ENCODE results near the gene CACNA1H. TPM values are rescaled to one million over a fixed set of nuclear protein-coding genes. Genes with fewer than 3 reads are reported as not detected.
A peak's percentile ranks its signal among the peaks of the same experiment; 100 is the strongest.

Gene CACNA1H
- total RNA-seq, 1 donor from 2014 or later, result 2.5 TPM

DNA sequence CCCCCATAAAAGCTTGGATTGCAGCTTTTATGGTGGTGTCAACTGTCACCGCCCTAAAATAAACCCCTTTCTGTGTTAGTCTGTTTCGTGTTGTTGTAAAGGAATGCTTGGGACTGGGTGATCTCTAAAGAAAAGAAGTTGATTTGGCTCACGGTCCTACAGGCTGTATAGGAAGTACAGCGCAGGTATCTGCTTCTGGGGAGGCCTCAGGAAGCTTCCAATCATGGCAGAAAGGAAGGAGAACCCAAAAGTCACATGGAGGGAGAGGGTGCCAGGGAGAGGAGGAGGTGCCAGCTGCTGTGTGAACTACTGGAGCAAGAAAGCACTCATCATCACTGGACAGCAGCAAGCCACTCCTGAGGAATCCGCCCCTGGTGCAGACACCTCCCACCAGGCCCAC is 5.9 kb upstream of the CACNA1H start:
- TF ChIP-seq, protein P1, sequence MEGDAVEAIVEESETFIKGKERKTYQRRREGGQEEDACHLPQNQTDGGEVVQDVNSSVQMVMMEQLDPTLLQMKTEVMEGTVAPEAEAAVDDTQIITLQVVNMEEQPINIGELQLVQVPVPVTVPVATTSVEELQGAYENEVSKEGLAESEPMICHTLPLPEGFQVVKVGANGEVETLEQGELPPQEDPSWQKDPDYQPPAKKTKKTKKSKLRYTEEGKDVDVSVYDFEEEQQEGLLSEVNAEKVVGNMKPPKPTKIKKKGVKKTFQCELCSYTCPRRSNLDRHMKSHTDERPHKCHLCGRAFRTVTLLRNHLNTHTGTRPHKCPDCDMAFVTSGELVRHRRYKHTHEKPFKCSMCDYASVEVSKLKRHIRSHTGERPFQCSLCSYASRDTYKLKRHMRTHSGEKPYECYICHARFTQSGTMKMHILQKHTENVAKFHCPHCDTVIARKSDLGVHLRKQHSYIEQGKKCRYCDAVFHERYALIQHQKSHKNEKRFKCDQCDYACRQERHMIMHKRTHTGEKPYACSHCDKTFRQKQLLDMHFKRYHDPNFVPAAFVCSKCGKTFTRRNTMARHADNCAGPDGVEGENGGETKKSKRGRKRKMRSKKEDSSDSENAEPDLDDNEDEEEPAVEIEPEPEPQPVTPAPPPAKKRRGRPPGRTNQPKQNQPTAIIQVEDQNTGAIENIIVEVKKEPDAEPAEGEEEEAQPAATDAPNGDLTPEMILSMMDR (IDR thresholded peaks at IDR 0.05; ENCODE audit: borderline replicate concordance), result no peak
- H3K36me3 ChIP-seq, result no peaks in the 10 kb centered on the region
- H3K4me3 ChIP-seq, result no peak overlapping the region
- DNase-seq, result no peak
- H3K27me3 ChIP-seq (ENCODE audit: low read depth), result peaks cover 93% of the 10 kb centered on the region
- no peak overlapping the region for H3K27ac ChIP-seq (replicated peaks)
- peaks cover 8% of the 10 kb centered on the region for H3K9me3 ChIP-seq (replicated peaks)
- intact Hi-C loops (cut with micrococcal nuclease), result no loop called here
- no peaks in the 10 kb centered on the region for H3K4me1 ChIP-seq

DNA sequence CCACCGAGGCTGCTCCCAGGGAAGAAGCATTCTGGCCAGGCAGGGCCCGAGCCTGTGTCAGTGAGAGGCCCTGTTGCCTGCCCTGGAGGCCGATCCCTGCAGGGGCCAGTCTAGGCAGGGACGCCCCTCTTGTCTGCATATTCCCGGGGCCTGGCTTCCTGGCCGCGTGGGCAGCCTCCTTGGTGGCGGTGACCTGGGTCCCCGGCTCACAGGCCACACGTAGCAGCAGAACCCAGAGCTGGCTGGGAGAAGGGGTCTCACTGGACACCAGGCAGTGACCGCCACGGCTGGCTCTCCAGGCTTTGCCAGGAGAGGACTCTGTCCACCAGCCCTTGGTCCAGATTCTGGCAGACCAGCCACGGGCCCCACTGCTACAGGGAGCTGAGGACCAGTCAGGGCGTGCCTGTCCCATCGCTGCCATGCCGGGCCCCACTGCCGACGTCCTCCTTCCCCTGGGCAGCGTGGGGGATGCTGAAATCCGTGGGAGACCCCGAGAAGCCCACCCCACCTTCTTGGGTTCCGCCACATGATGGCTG is 3.7 kb upstream of the CACNA1H start:
- H3K27ac ChIP-seq (replicated peaks), result no peak overlapping the region
- H3K36me3 ChIP-seq, result no peaks in the 10 kb centered on the region
- intact Hi-C loops (cut with micrococcal nuclease), result no loop called here
- peaks cover 16% of the 10 kb centered on the region for H3K4me1 ChIP-seq
- H3K4me3 ChIP-seq, result no peak overlapping the region
- H3K9me3 ChIP-seq (replicated peaks), result peaks cover 8% of the 10 kb centered on the region
- H3K27me3 ChIP-seq (ENCODE audit: low read depth), result peaks cover 89% of the 10 kb centered on the region
- TF ChIP-seq, protein P1 (IDR thresholded peaks at IDR 0.05; ENCODE audit: borderline replicate concordance), result no peak
- DNase-seq, result no peak

DNA sequence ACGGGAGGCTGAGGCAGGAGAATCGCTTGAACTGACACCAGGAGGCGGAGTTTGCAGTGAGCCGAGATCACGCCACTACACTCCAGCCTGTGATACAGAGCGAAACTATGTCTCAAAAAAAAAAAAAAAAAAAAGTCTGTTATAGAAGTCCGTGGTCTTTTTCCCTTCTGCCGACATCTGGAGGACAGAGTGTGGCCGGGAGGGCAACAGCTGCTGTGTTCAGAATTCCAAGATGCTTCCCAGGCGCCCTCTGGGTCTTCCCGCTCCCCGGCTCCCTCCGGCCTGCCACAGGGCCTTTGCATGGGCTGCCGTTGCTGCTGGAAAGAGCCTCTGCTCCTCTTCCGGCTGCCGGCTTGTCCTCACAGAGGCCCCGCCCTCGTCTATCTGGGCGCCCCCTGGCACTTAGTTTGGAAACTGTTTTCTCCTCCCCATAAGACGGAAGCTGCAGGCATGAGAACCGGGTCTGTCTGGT is 2.4 kb upstream of the CACNA1H start:
- H3K27me3 ChIP-seq (ENCODE audit: low read depth), result peaks cover 89% of the 10 kb centered on the region
- no peaks in the 10 kb centered on the region for H3K36me3 ChIP-seq
- no peak overlapping the region for H3K27ac ChIP-seq (replicated peaks)
- intact Hi-C loops (cut with micrococcal nuclease), result no loop called here
- no peak overlapping the region for H3K4me3 ChIP-seq
- no peak for DNase-seq
- H3K9me3 ChIP-seq (replicated peaks), result peaks cover 8% of the 10 kb centered on the region
- H3K4me1 ChIP-seq, result peaks cover 26% of the 10 kb centered on the region
- TF ChIP-seq, protein P1 (IDR thresholded peaks at IDR 0.05; ENCODE audit: borderline replicate concordance), result no peak

DNA sequence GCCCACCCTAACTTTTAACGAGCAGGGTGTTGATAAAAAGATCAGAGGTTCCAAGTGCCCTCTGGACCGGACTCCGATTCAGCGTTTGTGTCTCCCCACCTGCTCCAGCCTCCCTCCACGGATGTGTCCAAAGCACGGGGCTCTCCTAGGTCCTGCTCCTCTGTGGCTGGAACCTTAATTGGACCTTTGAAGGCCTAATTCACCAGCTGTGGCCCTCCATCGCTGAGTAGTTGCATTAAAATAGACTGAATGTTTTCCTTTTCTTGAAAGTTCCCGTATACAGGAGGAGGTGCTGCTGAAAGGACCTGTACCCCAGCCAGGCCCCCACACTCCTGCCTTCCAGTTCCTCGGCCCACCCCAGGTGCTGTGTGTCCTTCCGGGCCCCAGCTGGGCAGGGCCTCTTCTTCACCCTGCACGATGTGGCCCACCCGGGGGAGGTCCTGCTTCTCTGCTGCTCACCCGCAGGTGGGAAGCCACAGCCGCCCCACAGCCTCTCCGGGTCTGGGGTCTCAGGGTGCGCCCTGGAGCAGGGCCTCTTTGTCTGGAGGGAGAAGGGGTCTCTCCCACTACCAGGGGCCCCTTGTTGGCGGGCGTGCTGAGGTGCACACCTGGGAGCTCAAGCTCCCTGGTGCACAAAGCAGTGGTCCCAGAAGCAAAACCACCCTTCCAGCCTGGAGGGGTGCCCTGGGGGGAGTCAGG is 1.3 kb upstream of the CACNA1H start:
- no peak overlapping the region for H3K4me3 ChIP-seq
- DNase-seq, result no peak
- H3K36me3 ChIP-seq, result no peaks in the 10 kb centered on the region
- H3K4me1 ChIP-seq, result peaks cover 26% of the 10 kb centered on the region
- TF ChIP-seq, protein P1 (IDR thresholded peaks at IDR 0.05; ENCODE audit: borderline replicate concordance), result no peak
- H3K27me3 ChIP-seq (ENCODE audit: low read depth), result peaks cover 89% of the 10 kb centered on the region
- H3K27ac ChIP-seq (replicated peaks), result no peak overlapping the region
- intact Hi-C loops (cut with micrococcal nuclease), result no loop called here
- H3K9me3 ChIP-seq (replicated peaks), result peaks cover 8% of the 10 kb centered on the region

DNA sequence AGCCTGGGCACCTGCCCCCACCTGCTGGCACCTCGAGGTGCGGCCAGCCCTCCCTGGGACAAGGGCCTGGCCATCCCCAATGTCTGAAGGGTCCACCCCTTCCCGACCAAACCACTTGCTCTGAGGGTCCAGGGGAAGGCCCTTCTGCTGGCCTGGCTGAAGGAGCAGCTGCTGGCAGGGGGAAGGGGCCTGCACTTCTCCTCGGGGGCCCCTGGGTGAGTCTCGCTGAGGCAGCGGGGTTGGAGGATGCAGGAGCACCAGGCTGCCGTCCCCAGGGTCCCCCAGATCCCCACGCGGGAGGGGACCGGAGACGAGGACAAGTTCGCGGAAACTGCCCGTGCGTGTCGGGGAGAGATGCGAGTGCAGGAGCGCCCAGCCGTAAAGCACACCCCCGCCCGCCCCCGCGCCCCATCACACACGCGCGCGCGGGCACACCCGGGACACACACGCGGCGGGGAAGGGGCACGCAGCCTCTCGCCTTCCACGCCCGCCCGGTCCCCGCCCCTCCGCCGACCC is 725 bp upstream of the CACNA1H start:
- H3K27ac ChIP-seq (replicated peaks), result no peak overlapping the region
- no peaks in the 10 kb centered on the region for H3K36me3 ChIP-seq
- intact Hi-C loops (cut with micrococcal nuclease), result no loop called here
- no peak for DNase-seq
- H3K4me1 ChIP-seq, result peaks cover 28% of the 10 kb centered on the region
- H3K27me3 ChIP-seq (ENCODE audit: low read depth), result peaks cover 89% of the 10 kb centered on the region
- TF ChIP-seq, protein P1 (IDR thresholded peaks at IDR 0.05; ENCODE audit: borderline replicate concordance), result no peak
- H3K9me3 ChIP-seq (replicated peaks), result peaks cover 4% of the 10 kb centered on the region
- H3K4me3 ChIP-seq, result peak overlapping the region; percentile 62
